Bladder microvascular endothelial cell (primary cell): ENCODE results near the gene ACTR2. TPM values are rescaled to one million over a fixed set of nuclear protein-coding genes. Genes with fewer than 3 reads are reported as not detected.

Experiments
- total RNA-seq: library from RNA; depleted of rRNA; stranded (reverse); fragments of >200 nt; gene quantifications from 2 replicates; pipeline ENCODE4 v1.2.3, GENCODE V29; 2014

ACTR2 gene
- 92.1 and 156 TPM in 2 replicates for total RNA-seq

DNA sequence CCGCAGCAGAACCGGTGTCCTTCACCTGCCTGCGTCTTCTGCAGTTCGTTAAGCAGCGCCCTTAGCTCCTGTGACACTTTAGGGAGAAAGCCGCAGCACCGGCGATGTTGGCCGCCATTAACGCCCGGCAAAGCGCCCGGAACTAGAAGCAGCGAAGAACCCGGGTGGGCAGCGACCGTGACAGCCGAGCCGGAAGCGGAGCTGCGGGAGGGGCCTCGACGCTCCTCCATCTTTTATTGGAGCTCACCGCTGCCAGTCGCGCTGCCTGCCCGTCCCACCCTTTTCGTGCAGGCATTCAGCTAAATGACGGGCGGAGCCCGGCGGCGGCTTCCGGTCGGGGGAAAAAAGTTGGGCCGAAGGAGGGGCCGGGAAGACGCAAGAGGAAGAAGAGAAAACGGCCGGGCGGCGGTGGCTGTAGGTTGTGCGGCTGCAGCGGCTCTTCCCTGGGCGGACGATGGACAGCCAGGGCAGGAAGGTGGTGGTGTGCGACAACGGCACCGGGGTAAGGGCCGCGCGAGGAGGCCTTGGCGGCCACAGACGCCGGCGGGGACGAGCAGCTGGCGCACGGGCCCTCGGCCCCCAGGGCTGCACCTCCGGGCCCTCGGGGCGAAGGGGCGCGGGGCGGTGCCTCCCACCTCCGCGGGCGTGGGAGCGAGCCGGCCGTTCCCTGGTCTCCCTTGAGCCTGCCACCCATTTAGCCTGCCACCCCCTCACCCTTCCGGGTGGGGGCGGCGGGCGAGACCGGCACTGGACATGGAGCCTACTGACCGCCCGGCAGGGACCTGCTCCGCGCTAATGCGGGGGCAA, at the start of gene ACTR2:
Gene ACTR2 (plus strand): TSS at position 376 of the 807 bp plus-strand sequence. CDS start 79 bp downstream, at position 455.

Other genes starting within 250 kb of the ACTR2 start
- gene SLC1A4, start 238.4 kb upstream of the ACTR2 start, total RNA-seq = 11.7 and 15.7 TPM in 2 replicates
- gene CEP68, start 171.4 kb upstream of the ACTR2 start, total RNA-seq = 24.8 and 35.6 TPM in 2 replicates
- 59.4 and 112 TPM in 2 replicates for gene RAB1A, start 97.7 kb upstream of the ACTR2 start, total RNA-seq
- 1.6 and 4.2 TPM in 2 replicates for gene SPRED2, start 204.8 kb downstream of the ACTR2 start, total RNA-seq